ENCODE measurements around the gene MCU. TPM values are rescaled to one million over a fixed set of nuclear protein-coding genes. Genes with fewer than 3 reads are reported as not detected.

The MCU gene
- total RNA-seq, 1 donor from 2014 or later = 63.8 TPM

DNA sequence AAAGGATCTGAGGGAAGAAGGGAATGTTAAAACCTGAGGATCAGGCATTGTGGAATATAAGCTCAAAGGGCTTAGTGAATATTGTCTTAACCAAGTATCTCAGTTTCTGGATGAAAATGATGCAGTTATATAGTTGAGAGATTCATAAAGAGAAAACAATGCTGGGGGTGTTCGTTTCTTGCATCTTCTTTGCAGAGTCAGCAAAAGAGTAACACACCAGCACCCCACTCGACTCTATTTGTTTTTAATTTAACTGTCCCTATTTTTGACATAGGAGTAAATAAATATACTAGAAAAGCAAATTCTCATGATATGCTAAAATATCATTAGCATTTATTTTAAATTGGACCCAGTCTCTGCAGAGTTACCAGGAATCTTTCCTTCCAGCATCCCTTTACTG is 194.0 kb downstream of the MCU start:
- no peaks in the 10 kb centered on the region for H3K4me1 Mint-ChIP-seq (ENCODE audit: low read depth)
- DNase-seq (ENCODE audit: low spot score, unreplicated experiment) = no peak
- H3K27me3 Mint-ChIP-seq = no peaks in the 10 kb centered on the region
- peaks cover 41% of the 10 kb centered on the region for H3K36me3 Mint-ChIP-seq (ENCODE audit: insufficient read depth)
- H3K27ac Mint-ChIP-seq = no peak overlapping the region
- H3K9me3 Mint-ChIP-seq (ENCODE audit: low read depth) = peaks cover 7% of the 10 kb centered on the region
- no peak overlapping the region for H3K4me3 Mint-ChIP-seq (ENCODE audit: low read depth)
- TF ChIP-seq, protein P1, sequence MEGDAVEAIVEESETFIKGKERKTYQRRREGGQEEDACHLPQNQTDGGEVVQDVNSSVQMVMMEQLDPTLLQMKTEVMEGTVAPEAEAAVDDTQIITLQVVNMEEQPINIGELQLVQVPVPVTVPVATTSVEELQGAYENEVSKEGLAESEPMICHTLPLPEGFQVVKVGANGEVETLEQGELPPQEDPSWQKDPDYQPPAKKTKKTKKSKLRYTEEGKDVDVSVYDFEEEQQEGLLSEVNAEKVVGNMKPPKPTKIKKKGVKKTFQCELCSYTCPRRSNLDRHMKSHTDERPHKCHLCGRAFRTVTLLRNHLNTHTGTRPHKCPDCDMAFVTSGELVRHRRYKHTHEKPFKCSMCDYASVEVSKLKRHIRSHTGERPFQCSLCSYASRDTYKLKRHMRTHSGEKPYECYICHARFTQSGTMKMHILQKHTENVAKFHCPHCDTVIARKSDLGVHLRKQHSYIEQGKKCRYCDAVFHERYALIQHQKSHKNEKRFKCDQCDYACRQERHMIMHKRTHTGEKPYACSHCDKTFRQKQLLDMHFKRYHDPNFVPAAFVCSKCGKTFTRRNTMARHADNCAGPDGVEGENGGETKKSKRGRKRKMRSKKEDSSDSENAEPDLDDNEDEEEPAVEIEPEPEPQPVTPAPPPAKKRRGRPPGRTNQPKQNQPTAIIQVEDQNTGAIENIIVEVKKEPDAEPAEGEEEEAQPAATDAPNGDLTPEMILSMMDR (IDR thresholded peaks at IDR 0.05; ENCODE audit: unreplicated experiment) = no peak

DNA sequence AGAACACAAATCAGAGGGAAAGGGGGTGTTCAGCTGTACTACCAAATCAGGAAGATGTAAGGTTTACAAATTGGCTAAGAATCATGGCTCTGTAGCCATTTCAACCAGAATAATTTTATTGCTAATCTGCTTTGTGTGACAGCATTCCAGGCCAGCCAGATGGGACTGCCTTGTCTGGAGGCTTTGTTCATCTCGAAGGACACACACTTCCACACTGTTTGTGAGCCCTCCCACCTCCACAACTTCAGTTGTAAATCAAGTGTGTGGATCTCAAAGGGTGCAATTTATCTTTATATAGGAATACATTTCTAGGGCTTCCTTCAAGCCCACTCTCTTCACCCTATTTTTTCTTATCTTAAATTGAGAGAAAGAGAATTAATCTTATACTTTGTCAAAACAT is 194.7 kb downstream of the MCU start:
- Mint-ChIP-seq H3K4me3 (ENCODE audit: low read depth) (no peak overlapping the region), H3K9me3 (ENCODE audit: low read depth) (peaks cover 7% of the 10 kb centered on the region), H3K36me3 (ENCODE audit: insufficient read depth) (peaks cover 39% of the 10 kb centered on the region), H3K27ac (no peak overlapping the region), H3K27me3 (no peaks in the 10 kb centered on the region), H3K4me1 (ENCODE audit: low read depth) (no peaks in the 10 kb centered on the region)
- no peak for DNase-seq (ENCODE audit: low spot score, unreplicated experiment)
- TF ChIP-seq, protein P1 (IDR thresholded peaks at IDR 0.05; ENCODE audit: unreplicated experiment) = no peak

DNA sequence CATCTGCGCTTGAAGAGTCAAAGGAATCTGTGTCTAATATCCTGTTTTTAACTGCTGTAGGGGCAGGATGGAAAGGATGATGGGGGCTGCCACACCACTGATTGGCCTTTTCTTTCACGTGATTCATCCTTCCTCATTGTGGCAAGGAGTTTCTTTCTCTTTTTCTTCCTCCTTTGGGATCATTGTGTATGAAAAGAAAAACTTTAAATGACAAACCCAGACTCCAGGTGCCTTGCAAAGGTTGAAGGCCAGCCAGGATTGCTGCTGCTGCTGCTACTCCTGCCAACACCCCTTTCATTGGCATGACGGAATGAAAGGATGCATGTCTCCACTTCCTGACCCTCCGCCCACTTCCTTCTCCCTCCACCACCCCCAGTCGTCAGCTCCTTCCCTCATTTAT is 195.1 kb downstream of the MCU start:
- peak overlapping the region; percentile 63 for H3K27ac Mint-ChIP-seq
- H3K9me3 Mint-ChIP-seq (ENCODE audit: low read depth) = peaks cover 5% of the 10 kb centered on the region
- H3K36me3 Mint-ChIP-seq (ENCODE audit: insufficient read depth) = peaks cover 35% of the 10 kb centered on the region
- no peaks in the 10 kb centered on the region for H3K27me3 Mint-ChIP-seq
- H3K4me3 Mint-ChIP-seq (ENCODE audit: low read depth) = no peak overlapping the region
- DNase-seq (ENCODE audit: low spot score, unreplicated experiment) = no peak
- H3K4me1 Mint-ChIP-seq (ENCODE audit: low read depth) = peaks cover under 1% of the 10 kb centered on the region
- TF ChIP-seq, protein P1 (IDR thresholded peaks at IDR 0.05; ENCODE audit: unreplicated experiment) = no peak

DNA sequence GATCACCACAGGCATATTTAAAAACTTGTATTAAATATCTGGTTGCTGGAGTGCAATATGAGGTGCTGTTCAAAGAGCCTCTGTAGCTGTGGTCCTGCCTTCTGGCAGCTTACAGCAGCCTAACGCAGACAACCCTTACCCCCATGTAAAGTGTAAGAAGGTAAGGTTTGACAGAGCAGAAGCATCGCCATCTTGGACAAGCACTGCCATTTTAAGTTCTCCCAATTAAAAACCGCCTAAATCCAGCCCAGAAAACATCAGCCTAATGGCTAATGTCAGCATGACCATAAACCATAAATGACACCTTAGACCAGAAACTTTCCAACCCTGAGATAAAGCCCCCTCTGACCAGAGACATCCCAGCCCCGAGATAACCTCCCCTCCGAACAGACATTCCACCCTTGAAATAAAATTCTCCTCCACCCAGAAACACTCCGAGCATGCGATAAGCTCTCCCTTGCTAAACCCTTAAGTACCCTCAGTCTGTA is 196.3 kb downstream of the MCU start:
- Mint-ChIP-seq H3K27ac (no peak overlapping the region), H3K4me3 (ENCODE audit: low read depth) (no peak overlapping the region), H3K36me3 (ENCODE audit: insufficient read depth) (peaks cover 26% of the 10 kb centered on the region), H3K27me3 (no peaks in the 10 kb centered on the region), H3K9me3 (ENCODE audit: low read depth) (no peaks in the 10 kb centered on the region), H3K4me1 (ENCODE audit: low read depth) (peaks cover 3% of the 10 kb centered on the region)
- TF ChIP-seq, protein P1 (IDR thresholded peaks at IDR 0.05; ENCODE audit: unreplicated experiment) = no peak
- DNase-seq (ENCODE audit: low spot score, unreplicated experiment) = no peak

DNA sequence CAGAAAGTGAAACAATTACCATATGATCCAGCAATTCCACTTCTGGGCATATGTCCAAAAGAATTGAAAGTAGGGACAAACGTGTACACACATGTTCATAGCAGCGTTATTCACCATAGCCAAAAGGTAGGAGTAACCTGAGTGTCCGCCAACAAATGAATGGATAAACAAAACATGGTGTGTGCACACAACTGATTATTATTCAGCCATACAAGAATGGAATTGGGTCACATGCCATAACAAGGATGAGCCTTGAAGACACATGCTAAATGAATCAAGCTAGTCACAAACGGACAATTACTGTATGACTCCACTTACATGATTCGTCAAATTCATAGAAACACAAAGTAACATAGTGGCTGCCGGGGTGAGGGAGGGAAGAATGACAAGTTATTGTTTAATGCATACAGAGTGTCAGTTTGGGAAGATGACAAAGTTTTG is 197.5 kb downstream of the MCU start:
- Mint-ChIP-seq H3K9me3 (ENCODE audit: low read depth) (no peaks in the 10 kb centered on the region), H3K27ac (no peak overlapping the region), H3K27me3 (no peaks in the 10 kb centered on the region), H3K4me1 (ENCODE audit: low read depth) (peaks cover 3% of the 10 kb centered on the region), H3K4me3 (ENCODE audit: low read depth) (no peak overlapping the region), H3K36me3 (ENCODE audit: insufficient read depth) (peaks cover 26% of the 10 kb centered on the region)
- TF ChIP-seq, protein P1 (IDR thresholded peaks at IDR 0.05; ENCODE audit: unreplicated experiment) = no peak
- DNase-seq (ENCODE audit: low spot score, unreplicated experiment) = no peak
